ENCODE data around the gene PANX2. TPM values are rescaled to one million over a fixed set of nuclear protein-coding genes. Genes with fewer than 3 reads are reported as not detected.

The PANX2 gene
- total and polyA plus RNA-seq, 2 of the 13 experiments (the other 11 are each of a cell fraction or from before 2014, with no cell fraction given) = 0.15 to 1.1 TPM

DNA sequence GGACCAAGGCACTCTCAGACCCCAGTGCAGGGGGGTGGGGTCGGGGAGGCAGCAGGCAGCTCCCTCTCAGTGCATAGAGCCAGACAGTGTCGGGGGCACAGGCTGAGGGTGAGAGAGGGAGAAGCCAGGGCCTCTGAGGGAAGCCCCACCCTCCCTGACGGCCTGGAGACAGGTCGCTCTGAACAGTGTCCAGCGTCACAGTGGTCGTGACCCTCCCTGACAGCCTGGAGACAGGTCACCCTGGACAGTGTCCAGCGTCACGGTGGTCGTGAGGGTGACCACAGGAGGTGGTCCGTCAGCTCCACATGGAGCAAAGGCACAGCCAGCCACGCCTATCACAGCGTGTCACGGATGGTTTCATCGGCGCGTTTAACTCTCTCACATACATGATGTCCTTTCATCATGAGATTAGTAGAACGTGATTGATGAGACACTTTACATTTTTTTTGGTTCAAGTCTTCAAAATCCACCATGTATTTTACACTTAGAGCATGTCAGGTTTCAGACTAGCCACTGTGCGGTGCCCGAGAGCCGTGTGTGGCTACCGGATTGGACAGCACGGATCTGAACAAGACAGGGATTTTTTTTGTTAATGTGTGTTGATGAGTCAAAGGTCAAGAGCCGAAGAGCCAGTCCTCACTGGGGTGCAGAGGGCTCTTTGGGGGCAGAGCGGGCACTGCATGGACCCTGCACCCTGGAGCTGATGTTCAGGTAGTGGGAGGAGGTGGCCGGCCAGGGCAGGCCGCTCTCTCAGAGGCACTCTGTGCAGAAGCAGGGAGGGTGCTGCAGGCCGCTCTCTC, 23.9 kb upstream of the PANX2 start (continued):
- TF ChIP-seq NFE2L1 (CRISPR knock-in tag; IDR thresholded peaks at IDR 0.05; ENCODE audit: borderline replicate concordance) = no peak
- peak; percentile 51; the same call in 1 of the 2 replicates for TF ChIP-seq HOXD1 (CRISPR knock-in tag; IDR thresholded peaks at IDR 0.05)
- TF ChIP-seq ZNF674 (CRISPR knock-in tag; IDR thresholded peaks at IDR 0.05; ENCODE audit: low read depth) = no peak
- TF ChIP-seq SMARCC2 (IDR thresholded peaks at IDR 0.05) = no peak
- TF ChIP-seq, protein P1, sequence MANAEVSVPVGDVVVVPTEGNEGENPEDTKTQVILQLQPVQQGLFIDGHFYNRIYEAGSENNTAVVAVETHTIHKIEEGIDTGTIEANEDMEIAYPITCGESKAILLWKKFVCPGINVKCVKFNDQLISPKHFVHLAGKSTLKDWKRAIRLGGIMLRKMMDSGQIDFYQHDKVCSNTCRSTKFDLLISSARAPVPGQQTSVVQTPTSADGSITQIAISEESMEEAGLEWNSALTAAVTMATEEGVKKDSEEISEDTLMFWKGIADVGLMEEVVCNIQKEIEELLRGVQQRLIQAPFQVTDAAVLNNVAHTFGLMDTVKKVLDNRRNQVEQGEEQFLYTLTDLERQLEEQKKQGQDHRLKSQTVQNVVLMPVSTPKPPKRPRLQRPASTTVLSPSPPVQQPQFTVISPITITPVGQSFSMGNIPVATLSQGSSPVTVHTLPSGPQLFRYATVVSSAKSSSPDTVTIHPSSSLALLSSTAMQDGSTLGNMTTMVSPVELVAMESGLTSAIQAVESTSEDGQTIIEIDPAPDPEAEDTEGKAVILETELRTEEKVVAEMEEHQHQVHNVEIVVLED (CRISPR knock-in tag; IDR thresholded peaks at IDR 0.05; ENCODE audit: borderline replicate concordance) = no peak
- TF ChIP-seq KMT2A (CRISPR knock-in tag; IDR thresholded peaks at IDR 0.05) = no peak
- TF ChIP-seq ZSCAN9 (CRISPR knock-in tag; IDR thresholded peaks at IDR 0.05; ENCODE audit: borderline replicate concordance) = no peak
- TF ChIP-seq ZNF550 (CRISPR knock-in tag; IDR thresholded peaks at IDR 0.05; ENCODE audit: borderline replicate concordance) = no peak
- no peak for TF ChIP-seq SNAI1 (CRISPR knock-in tag; IDR thresholded peaks at IDR 0.05; ENCODE audit: borderline replicate concordance)
- TF ChIP-seq, protein P2, sequence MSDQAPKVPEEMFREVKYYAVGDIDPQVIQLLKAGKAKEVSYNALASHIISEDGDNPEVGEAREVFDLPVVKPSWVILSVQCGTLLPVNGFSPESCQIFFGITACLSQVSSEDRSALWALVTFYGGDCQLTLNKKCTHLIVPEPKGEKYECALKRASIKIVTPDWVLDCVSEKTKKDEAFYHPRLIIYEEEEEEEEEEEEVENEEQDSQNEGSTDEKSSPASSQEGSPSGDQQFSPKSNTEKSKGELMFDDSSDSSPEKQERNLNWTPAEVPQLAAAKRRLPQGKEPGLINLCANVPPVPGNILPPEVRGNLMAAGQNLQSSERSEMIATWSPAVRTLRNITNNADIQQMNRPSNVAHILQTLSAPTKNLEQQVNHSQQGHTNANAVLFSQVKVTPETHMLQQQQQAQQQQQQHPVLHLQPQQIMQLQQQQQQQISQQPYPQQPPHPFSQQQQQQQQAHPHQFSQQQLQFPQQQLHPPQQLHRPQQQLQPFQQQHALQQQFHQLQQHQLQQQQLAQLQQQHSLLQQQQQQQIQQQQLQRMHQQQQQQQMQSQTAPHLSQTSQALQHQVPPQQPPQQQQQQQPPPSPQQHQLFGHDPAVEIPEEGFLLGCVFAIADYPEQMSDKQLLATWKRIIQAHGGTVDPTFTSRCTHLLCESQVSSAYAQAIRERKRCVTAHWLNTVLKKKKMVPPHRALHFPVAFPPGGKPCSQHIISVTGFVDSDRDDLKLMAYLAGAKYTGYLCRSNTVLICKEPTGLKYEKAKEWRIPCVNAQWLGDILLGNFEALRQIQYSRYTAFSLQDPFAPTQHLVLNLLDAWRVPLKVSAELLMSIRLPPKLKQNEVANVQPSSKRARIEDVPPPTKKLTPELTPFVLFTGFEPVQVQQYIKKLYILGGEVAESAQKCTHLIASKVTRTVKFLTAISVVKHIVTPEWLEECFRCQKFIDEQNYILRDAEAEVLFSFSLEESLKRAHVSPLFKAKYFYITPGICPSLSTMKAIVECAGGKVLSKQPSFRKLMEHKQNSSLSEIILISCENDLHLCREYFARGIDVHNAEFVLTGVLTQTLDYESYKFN (CRISPR knock-in tag; conservative IDR thresholded peaks at IDR 0.05) = peak; percentile 86
- peak; percentile 21; the same call in 1 of the 2 replicates for TF ChIP-seq THAP11 (CRISPR knock-in tag; IDR thresholded peaks at IDR 0.05)
- TF ChIP-seq CBX1 (IDR thresholded peaks at IDR 0.05; ENCODE audit: low read depth) = no peak
- TF ChIP-seq, protein P3, sequence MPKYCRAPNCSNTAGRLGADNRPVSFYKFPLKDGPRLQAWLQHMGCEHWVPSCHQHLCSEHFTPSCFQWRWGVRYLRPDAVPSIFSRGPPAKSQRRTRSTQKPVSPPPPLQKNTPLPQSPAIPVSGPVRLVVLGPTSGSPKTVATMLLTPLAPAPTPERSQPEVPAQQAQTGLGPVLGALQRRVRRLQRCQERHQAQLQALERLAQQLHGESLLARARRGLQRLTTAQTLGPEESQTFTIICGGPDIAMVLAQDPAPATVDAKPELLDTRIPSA (CRISPR knock-in tag; IDR thresholded peaks at IDR 0.05; ENCODE audit: borderline replicate concordance) = no peak
- TF ChIP-seq, protein P4, sequence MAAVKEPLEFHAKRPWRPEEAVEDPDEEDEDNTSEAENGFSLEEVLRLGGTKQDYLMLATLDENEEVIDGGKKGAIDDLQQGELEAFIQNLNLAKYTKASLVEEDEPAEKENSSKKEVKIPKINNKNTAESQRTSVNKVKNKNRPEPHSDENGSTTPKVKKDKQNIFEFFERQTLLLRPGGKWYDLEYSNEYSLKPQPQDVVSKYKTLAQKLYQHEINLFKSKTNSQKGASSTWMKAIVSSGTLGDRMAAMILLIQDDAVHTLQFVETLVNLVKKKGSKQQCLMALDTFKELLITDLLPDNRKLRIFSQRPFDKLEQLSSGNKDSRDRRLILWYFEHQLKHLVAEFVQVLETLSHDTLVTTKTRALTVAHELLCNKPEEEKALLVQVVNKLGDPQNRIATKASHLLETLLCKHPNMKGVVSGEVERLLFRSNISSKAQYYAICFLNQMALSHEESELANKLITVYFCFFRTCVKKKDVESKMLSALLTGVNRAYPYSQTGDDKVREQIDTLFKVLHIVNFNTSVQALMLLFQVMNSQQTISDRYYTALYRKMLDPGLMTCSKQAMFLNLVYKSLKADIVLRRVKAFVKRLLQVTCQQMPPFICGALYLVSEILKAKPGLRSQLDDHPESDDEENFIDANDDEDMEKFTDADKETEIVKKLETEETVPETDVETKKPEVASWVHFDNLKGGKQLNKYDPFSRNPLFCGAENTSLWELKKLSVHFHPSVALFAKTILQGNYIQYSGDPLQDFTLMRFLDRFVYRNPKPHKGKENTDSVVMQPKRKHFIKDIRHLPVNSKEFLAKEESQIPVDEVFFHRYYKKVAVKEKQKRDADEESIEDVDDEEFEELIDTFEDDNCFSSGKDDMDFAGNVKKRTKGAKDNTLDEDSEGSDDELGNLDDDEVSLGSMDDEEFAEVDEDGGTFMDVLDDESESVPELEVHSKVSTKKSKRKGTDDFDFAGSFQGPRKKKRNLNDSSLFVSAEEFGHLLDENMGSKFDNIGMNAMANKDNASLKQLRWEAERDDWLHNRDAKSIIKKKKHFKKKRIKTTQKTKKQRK (IDR thresholded peaks at IDR 0.05; ENCODE audit: low read length) = no peak
- no peak for TF ChIP-seq ZNF230 (CRISPR knock-in tag; IDR thresholded peaks at IDR 0.05)
- no peak for TF ChIP-seq ASH2L (IDR thresholded peaks at IDR 0.05; ENCODE audit: insufficient read length, low read depth, low read length)
- TF ChIP-seq NR2F1 (CRISPR knock-in tag; IDR thresholded peaks at IDR 0.05) = peak; percentile 83 to 91
- no peak for TF ChIP-seq ATF7 (IDR thresholded peaks at IDR 0.05)
- no peak for TF ChIP-seq ATF7 (CRISPR knock-in tag; IDR thresholded peaks at IDR 0.05)
- TF ChIP-seq ZNF547 (CRISPR knock-in tag; IDR thresholded peaks at IDR 0.05) = no peak
- no peak for TF ChIP-seq ZNF883 (CRISPR knock-in tag; IDR thresholded peaks at IDR 0.05; ENCODE audit: not compliant biosample characterization)

Data from HepG2 (cell line).